OCI-LY3 (cell line): ENCODE measurements around the gene UMPS.

Source experiments
- CTCF ChIP-seq: fragments of 200-600, 300-600 bp; sonication (generic); IDR thresholded peaks from 2 replicates; pipeline ENCODE4 v1.5.1; 2014; ENCODE audit warnings: antibody characterized with exemption, low read length, low read depth
- EZH2phosphoT487 ChIP-seq: fragments of 200-600 bp; shearing (Covaris generic); IDR thresholded peaks from 2 replicates; pipeline ENCODE4 v1.6.1; 2018; ENCODE audit warnings: antibody characterized with exemption, mixed run types, low read depth

GRCh38 chr3:124777762-124778470 is 47.7 kb downstream of the UMPS start:
- TF ChIP-seq CTCF: no peak
- no peak for TF ChIP-seq EZH2phosphoT487
